NCI-H2227 (cell line): ENCODE results near the gene MARCHF9.

Experiments
- DNase-seq: peaks from one replicate; lab custom pipeline; 2025; ENCODE audit not compliant: unreplicated experiment; lab: John Stamatoyannopoulos, UW

MARCHF9 gene

GRCh38 chr12:57753756-57754337, 1.1 kb upstream of the MARCHF9 start:
- DNase-seq: no peak

DNA sequence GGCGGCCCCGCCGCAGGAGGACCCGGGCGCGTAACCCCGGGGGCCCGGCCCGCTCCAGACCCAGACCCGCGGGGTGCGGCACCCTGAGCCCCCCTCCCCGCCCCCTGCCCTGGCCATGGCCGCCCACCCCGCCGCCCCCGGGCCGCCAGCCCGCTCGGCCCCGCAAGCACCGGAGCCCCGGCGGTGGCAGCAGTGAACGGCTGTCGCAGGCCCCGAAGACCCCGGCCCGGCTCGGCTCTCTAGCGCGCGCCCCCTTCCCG, 221 bp downstream of the MARCHF9 start:
- DNase-seq: no peak

DNA sequence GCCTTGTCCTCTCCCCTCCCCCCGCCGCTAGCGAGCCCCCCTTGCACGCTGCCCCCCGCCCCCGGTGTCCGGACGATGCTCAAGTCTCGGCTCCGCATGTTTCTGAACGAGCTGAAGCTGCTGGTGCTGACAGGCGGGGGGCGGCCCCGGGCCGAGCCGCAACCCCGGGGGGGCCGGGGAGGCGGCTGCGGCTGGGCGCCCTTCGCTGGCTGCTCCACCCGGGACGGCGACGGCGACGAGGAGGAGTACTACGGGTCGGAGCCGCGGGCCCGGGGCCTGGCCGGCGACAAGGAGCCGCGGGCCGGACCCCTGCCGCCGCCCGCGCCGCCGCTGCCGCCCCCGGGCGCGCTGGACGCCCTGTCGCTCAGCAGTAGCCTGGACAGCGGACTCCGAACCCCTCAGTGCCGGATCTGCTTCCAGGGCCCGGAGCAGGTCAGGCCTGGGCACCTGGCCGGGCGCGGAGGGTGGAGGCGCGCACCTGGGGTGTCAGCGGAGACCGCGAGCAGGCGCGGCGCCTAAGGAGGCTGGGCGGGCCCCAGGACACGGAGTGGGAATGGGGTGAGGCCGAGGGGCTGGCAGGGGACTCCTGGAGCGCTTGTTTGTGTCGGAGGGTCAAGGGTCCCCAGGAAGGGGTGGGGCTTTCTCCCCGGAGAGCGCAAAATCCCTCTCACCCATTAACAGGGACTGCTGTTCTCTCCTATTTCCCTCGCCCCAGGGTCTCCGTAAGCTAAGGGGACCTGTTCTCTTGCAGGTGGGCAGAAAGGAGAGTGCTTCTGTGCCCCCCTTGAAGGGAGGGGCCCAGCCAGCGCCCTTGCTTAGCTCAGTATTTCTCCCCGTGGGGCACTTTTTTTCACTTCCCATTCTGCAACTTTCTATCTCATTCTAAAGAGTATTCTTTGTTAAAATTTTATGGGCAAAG, 810 bp downstream of the MARCHF9 start:
- no peak for DNase-seq

DNA sequence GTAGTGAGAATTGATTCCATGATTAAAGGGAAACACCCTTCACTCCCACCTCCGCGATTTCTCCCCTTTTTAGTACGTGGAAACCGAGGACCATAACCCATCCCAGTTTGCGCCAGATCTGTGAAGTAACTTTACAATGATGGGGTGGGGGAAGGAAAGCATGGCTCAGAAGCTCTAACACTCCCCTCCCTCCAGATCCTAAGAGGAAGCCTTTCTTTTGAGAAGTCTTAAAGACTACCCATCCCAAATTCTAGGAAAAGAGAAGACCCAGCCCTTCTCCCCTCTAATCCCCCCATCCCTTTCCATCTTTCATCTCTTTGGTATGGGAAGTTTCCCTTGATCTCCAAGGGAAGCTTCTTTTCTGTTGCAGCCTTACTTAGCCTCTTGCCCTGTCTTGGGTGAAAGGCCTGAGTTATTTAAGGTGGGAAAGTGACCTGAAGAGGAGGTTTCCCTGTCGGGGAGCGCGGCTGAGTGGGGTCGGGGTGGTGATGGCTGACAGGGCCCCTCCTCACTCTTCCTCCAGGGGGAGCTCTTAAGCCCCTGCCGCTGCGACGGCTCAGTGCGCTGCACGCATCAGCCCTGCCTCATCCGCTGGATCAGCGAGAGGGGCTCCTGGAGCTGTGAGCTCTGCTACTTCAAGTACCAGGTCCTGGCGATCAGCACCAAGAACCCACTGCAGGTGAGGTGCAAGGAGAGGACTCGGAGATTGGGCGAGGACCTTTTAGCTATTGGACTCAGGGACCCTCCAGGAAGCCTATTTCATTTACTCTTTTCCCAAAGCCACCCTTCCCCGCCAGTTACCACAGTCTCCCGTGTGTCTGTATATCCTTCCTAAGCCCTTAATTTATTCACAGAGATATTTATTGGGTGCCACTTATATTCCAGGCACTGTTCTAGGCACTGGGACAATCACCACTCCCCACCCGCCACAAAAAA, 1.8 kb downstream of the MARCHF9 start:
- DNase-seq: peak; percentile 57

- DNase-seq: no peak
These were observed 2.9 kb downstream of the MARCHF9 start for GRCh38 chr12:57757771-57758170.

DNA sequence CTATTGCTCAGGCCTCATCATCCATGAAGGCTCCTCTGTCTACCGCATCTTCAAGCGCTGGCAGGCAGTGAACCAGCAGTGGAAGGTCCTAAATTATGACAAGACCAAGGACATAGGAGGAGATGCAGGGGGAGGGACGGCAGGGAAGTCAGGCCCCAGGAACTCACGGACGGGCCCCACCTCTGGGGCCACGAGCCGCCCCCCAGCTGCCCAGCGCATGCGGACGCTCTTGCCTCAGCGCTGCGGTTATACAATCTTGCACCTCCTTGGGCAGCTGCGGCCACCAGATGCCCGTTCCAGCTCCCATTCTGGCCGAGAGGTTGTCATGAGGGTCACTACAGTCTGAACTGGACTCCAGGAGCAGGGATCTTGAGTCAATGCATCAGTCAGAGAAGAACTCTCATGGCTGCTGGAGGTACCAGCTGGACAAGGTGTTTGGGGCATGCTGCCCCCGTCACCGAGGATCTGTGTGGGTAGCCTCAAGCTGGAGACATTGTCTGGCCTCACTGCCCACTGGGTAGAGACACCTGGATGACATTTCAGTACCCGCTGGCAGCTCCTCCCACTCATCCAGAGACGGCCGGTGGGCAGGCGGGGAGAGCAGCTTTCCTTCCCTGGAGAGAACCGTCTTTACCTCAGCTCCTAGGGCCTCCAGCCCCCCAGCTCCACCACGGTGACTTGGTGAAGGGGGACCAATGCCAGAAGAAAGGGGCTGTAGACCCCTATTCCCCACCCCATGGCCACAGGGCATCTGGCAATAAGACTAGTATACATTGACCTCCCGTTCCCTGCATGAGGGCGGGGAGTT, 3.9 kb downstream of the MARCHF9 start:
- no peak for DNase-seq

DNA sequence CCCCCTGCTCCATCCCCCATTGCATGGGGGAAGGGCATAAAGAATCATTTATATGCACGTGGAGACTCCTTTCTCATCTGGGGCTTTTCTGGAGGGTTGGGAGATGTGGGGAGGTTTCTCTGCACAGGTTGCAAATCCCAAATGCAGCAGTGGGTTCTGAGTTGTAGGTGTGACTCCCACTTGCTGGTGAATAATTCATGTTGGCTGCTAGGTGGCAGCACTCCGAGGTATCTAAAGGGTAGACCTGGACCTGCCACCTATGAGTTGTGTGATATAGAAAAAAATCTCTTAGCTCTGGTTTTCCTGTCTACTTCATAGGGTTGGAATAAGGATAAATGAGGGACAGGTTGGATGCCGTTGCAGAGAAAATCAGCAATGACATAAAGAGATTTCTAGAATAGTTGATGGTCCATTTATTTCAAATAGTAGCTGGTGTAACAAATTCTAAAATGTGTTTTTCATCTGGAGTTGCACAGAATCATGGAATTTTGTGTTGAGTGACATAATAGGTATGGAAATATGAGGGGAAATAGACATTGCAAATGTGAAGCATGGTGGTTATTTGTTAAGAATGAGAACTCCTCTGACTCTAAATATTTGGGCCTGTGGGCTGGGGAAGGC, 4.6 kb downstream of the MARCHF9 start:
- peak; percentile 20 for DNase-seq

- no peak for DNase-seq
These were observed 5.6 kb downstream of the MARCHF9 start for GRCh38 chr12:57760347-57760982.

DNA sequence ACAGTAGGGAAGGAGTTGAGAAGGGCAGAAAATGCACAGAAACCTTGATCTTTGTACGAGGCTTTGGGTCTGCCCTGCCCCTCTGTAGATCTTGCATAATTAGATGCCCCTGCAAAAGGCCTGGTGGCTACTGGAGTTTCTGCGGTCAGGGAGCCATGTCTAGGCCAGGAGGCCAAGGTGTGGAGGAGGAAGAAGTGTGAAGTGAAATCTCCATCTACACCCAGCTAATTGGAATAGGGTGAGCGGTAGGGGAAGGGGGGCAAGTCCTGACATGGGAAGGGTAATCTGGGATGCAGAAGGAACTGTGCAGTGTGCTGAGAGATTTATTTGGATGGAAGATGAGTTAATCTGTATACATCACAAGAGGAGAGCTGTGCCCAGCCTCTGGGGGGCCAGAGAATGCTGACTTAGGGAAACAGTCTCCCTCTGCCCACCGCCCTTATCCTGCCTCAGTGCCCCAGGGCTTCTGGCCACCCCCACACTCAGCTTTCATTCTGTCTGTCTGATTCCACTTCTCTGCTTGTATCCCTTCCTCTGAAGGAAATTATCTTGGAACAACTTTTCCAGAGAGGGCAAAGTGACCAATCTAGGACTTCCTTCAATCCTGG, 6.6 kb downstream of the MARCHF9 start:
- no peak for DNase-seq

GRCh38 chr12:57762463-57762862, 7.6 kb downstream of the MARCHF9 start:
- DNase-seq: no peak

DNA sequence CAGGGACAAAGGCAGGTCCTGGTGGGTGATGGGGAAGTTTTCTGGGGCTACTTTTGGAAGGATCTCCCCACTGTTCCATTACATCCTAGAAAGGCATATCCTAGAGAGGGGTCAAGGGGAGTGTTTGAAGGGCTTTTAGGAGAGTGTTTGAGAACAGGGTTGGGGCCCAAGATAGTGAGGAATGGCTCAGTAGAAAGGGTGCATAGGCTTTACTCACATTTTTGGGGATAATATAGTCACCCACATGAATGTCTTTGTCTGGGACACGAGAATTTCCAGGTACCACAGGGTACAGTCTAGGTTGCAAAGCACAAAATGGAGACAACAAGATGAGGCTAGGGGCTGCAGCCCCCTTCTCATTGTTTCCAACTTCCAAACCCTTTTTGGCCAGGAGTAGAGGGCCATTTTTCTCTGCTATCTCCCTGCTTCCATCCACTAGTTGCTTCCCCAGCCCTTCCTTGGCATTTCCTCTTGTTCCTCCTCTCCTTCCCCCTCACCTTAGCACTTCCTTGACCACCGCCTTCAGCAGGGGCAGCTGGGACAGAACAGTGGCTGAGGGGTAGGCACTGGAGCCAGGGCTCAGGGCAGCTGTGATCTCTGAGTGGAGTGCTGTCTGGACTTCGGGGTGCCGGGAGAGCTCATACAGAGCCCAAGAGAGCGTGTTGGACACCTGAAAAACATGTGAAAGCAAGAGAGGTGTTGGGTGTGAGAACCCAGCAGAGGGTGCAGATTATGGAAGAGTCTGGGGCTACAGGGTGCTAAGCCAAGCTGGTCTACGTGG, 9.2 kb downstream of the MARCHF9 start:
- DNase-seq: no peak

DNA sequence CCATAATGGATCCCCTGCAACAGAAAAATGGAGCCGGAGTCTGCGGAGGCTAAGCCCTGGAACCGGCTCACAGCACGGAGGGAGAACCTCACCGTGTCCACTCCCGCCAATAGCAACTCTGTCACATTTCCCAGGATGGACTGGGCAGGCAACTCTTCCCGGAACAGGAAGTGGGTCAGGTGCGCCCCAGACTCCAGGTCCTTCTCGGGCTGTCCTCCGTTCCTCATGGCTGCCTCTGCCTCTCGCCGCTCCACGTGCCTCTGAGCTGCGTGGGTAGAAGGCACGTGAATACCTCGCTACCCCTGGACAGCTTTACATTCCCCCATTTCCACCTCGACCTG, 9.7 kb downstream of the MARCHF9 start:
- DNase-seq: peak; percentile 19

GRCh38 chr12:57765003-57765697, 10.2 kb downstream of the MARCHF9 start:
- peak; percentile 36 for DNase-seq

- DNase-seq: no peak
These were observed 11.0 kb downstream of the MARCHF9 start for GRCh38 chr12:57765698-57766463.

DNA sequence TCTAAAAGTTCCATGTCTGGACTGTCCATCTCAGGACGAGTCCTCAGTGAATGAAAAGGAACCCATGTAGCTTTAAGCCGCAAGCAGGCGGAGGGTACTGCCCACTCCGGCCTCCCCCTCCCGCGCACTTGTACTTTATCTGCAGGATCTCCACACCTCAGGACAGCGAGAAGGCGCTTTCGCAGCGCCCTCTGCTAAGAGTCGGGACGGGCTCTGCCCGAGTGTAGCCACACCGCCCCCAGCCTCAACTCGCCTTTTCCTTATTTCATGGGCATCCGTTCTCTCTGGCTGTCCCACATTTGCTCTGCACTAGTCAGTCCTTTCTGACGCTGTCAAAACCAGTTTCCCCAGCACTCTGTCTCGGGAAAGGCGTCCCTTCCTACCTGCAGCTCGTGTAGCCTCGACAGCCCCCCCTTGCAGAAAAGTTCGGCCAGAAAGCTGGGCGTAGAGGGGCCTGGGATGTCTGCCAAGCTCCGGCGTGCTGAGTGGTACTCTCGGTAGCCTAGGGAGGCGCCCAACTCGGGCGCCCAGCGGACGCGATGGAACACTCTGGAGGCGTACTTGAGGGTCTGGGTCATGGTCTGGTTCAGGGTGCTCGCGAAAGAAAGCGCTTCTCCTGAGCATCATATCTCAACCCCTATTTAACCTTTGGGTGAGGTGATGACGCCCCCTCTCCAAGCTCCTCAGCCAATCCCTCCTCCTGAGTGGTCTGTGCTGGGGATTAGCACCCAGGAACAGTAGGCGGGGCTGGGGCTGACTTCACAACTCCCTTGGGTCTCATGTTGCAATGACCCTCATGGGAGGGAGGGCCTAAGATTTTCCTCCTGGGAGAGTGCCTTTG, 11.8 kb downstream of the MARCHF9 start, which contains the start of gene CYP27B1:
Gene CYP27B1 (minus strand): TSS at position 615 of the 841 bp plus-strand sequence. CDS start 37 bp downstream, at position 578.
- DNase-seq: no peak

DNA sequence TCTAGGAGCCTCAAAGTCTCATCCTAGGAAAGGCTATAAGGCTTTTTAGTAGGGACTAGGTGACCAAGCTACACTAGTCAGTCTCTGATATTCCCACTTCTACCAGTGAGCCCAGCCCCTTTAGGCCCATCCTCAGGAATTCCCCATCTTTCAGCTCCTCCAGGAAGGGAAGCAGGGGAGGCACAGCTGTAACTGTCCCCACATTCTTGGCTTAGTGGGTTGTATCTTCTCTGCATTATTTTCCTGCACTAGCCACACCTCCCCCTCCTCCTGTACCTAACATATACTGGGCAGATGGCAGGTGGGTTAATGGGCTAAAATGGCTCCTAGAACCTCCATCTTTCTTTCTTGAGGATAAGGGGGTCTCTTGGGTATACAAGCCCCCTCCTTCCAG, 12.4 kb downstream of the MARCHF9 start:
- DNase-seq: no peak

GRCh38 chr12:57767876-57768275, 13.0 kb downstream of the MARCHF9 start:
- no peak for DNase-seq
